AG09309 (cell line): ENCODE results near the gene BICRA.

Experiments
- DNase-seq: peaks from one replicate; pipeline ENCODE4 v3.0.0-alpha.2; 2010; ENCODE audit warnings: low read depth
- H3K4me3 ChIP-seq: 2 replicates; pipeline ENCODE4 v1.5.1; 2011; ENCODE audit warnings: mild to moderate bottlenecking, low read depth, low read length, moderate library complexity; ENCODE audit not compliant: control insufficient read depth
- TF ChIP-seq, protein P1 (sequence below): IDR thresholded peaks from 2 replicates; pipeline ENCODE4 v1.5.1; 2011; ENCODE audit warnings: mild to moderate bottlenecking, low read depth, low read length, inconsistent platforms; ENCODE audit not compliant: insufficient read depth, control insufficient read depth; ENCODE audit errors: missing control alignments

Gene BICRA

DNA sequence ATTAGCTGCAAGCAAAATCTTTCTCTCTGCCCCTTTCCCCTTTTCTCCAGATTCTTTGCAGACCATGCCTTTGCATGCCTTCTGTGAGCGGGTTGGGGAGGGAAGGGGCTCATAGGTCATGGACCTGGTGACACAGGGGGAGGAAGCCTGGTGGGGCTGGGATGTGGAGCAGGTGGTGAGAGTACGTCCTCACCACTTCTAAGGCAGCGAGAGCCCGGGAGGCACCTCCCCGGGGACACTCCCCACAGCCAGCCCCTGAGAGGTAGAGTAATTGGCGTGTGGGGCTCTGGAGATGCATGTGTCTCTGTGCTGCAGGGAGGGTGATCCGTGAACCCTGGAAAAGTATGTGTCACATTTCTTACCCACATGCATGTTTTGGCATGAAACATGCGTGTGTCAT, 61.8 kb downstream of the BICRA start:
- TF ChIP-seq, protein P1, sequence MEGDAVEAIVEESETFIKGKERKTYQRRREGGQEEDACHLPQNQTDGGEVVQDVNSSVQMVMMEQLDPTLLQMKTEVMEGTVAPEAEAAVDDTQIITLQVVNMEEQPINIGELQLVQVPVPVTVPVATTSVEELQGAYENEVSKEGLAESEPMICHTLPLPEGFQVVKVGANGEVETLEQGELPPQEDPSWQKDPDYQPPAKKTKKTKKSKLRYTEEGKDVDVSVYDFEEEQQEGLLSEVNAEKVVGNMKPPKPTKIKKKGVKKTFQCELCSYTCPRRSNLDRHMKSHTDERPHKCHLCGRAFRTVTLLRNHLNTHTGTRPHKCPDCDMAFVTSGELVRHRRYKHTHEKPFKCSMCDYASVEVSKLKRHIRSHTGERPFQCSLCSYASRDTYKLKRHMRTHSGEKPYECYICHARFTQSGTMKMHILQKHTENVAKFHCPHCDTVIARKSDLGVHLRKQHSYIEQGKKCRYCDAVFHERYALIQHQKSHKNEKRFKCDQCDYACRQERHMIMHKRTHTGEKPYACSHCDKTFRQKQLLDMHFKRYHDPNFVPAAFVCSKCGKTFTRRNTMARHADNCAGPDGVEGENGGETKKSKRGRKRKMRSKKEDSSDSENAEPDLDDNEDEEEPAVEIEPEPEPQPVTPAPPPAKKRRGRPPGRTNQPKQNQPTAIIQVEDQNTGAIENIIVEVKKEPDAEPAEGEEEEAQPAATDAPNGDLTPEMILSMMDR = no peak
- DNase-seq = no peak
- no peak overlapping the region for H3K4me3 ChIP-seq

DNA sequence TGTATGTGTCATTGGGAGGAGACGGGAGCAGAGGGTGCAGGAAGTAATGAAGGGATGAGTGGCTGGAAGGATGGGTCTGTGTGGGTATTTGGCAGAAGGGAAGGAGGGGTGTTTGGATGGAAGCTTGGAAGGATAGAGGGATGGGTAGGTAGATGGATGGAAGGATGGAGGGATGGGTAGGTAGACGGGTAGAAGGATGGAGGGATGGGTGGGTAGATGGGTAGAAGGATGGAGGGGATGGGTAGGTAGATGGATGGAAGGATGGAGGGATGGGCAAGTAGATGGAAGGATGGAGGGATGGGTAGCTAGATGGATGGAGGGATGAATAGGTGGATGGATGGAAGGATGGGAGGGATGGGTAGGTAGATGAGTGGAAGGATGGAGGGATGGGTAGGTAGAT, 62.6 kb downstream of the BICRA start:
- H3K4me3 ChIP-seq = no peak overlapping the region
- TF ChIP-seq, protein P1 = no peak
- DNase-seq = no peak

DNA sequence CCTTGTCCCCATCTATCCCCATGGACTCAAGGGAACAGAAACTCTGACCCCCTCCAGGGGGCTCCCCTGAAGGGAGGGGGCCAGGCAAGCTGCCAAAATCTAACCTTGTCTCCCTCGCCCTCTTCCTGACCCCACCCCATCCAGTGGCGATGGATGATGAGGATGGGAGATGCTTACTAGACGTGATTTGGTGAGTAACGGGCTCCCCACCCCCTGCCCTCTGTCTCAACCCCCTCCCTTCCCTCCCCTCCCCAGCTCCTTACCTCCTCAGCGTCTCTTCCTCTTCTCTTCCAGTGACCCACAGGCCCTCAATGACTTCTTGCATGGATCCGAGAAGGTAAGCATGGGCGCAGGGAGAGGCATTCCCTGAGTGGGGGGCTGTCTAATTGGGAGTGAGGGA, 64.5 kb downstream of the BICRA start:
- TF ChIP-seq, protein P1 = no peak
- no peak for DNase-seq
- no peak overlapping the region for H3K4me3 ChIP-seq

DNA sequence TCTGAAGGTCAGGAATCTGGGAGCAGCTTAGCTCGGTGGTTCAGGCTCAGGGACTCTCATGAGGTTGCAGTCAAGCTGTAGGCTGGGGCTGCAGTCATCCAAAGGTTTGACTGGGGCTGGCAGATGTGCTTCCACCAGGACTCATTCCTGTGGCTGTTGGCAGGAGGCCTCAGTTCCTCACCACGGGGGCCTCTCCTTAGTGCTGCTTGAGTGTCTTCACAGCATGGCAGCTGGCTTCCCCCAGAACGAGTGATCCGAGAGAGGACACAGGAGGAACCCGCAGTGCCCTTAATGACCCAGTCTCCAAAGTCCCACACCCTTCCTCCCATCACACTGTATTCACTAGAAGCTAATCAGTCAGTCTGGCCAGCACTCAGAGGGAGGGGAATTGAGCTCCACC, 65.6 kb downstream of the BICRA start:
- no peak for DNase-seq
- H3K4me3 ChIP-seq = no peak overlapping the region
- TF ChIP-seq, protein P1 = no peak

DNA sequence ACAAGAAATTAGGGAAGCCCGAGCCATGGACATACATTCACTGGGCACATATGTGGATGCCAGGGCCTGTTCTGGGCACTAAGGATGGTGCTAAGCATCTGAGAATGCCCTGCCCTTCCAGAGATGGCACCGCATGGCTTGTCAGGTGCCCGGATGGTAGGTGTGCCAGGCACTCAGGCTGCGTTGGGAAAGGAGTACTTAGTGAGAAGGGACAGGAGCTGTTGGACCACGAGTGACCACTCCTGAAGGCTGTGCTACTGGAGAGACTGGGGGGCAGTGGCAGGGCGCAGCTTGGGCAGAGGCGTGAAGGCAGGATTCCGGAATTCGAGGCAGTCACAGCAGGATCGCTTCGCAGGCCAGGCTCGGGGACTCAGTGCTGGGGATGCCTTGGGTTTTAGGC, 66.3 kb downstream of the BICRA start:
- no peak for DNase-seq
- H3K4me3 ChIP-seq = no peak overlapping the region
- TF ChIP-seq, protein P1 = no peak

DNA sequence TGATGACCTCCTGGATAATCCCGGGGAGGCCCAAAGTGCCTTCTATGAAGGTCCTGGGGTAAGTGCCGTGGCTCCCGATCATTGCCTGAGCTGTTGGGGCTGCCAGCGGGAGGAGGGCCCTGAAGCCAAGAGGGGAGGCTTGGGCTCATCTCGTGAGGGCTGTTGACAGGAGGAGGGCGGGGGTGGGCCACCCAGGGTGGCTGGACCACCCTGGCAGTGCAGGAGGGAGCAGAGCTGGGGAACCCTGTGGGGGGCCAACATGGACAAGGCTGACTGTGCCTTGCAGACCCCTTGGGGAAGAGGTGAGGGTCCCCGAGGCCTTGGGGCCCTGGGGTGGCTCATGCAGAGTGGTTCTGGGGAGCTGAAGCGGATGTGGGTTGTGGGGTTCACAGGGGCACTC, 66.9 kb downstream of the BICRA start:
- TF ChIP-seq, protein P1 = no peak
- H3K4me3 ChIP-seq = no peak overlapping the region
- no peak for DNase-seq

DNA sequence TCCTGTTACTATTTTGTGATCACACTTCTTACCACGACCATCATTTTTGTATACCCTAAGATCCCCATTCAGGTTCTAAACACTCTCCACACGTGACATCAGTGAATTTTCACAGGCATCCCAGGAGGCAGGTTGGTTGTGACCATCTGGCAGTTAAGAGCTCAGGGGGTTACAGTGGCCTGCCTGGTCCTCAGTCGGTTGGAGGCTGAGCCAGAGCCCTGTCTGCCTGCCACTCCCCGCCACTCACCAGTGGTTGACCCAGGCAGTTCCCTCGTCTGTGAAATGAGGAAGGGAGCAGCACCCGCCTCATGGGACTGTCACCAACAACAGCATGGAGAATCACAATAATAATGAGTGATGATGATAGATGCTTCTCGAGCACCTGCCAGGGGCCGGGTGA, 67.9 kb downstream of the BICRA start:
- no peak for DNase-seq
- no peak overlapping the region for H3K4me3 ChIP-seq
- TF ChIP-seq, protein P1 = no peak
